Body of pancreas (tissue), 4 donors: ENCODE measurements around the gene MGME1. TPM values are rescaled to one million over a fixed set of nuclear protein-coding genes. Genes with fewer than 3 reads are reported as not detected.

Experiments used
- ATAC-seq: fragments of 150-250 bp; one replicate; pipeline ENCODE4 v1.9.1; 2016
- DNase-seq, 4 donors: peaks; one replicate each; pipeline ENCODE4 v3.0.0-alpha.2; 2019
- H3K27ac ChIP-seq, 4 donors: fragments of 200-600 bp; sonication (generic); 1 replicate in 3 of 4; 2 replicates in 1 of 4; pipeline versions ENCODE4 v1.5.1 to v1.6.1; 2016 to 2019; ENCODE audit warnings: mild to moderate bottlenecking in 1 of 4, mixed read lengths in 1 of 4, moderate library complexity in 1 of 4
- H3K27me3 ChIP-seq, 2 donors: fragments of 200-600 bp; sonication (generic); one replicate each; pipeline ENCODE4 v1.6.0; 2016; ENCODE audit warnings: mild to moderate bottlenecking in 1 of 2
- H3K36me3 ChIP-seq, 2 donors: fragments of 200-600 bp; sonication (generic); replicated peaks in 1 of 2; 2 replicates each; pipeline ENCODE4 v1.5.1; 2016; ENCODE audit warnings: low read depth in 2 of 2; ENCODE audit not compliant: insufficient read depth in 1 of 2
- H3K4me1 ChIP-seq: fragments of 200-600 bp; sonication (generic); one replicate; pipeline ENCODE4 v1.6.0; 2016
- H3K4me3 ChIP-seq, 2 donors: fragments of 200-600 bp; sonication (generic); 1 replicate in 1 of 2; 2 replicates in 1 of 2; pipeline ENCODE4 v1.5.1; 2016 to 2019
- H3K9me3 ChIP-seq, 3 donors: fragments of 200-600 bp; sonication (generic); 1 replicate in 2 of 3; 2 replicates in 1 of 3; pipeline ENCODE4 v1.5.1; 2016
- CTCF ChIP-seq, 7 experiments: fragments of 450-650 bp in 4 of 7; fragments of 200-600 bp in 3 of 7; sonication (generic) in 3 of 7; IDR thresholded peaks; one replicate each; pipeline ENCODE4 v1.5.1; 2016 to 2019; ENCODE audit warnings: antibody characterized with exemption in 7 of 7
- POLR2A ChIP-seq, 3 donors: fragments of 450-650 bp; IDR thresholded peaks; one replicate each; pipeline ENCODE4 v1.6.1; 2016; ENCODE audit warnings: antibody characterized with exemption in 3 of 3, mild to moderate bottlenecking in 2 of 3
- WGBS, 2 donors: methylation state at CpG; one replicate each; pipeline ENCODE4 v1.1.5; 2017; 5-methylcytosine and 5-hydroxymethylcytosine counted together
- intact Hi-C: fragments of 100-400 bp; cut with DNase I; formaldehyde crosslinking; loops from one replicate; pipeline ENCODE4 v1.15.1; 2023
- total RNA-seq, 2 donors: library from RNA; depleted of rRNA; stranded (reverse); fragments of >200 nt; gene quantifications; one replicate each; pipeline ENCODE4 v1.1.0, GENCODE V29; 2016

The MGME1 gene
- total RNA-seq, 2 donors from 2014 or later: 3.0 to 6.5 TPM

GRCh38 chr20:17992224-17992637 lies 23.4 kb downstream of the MGME1 start:
- TF ChIP-seq CTCF (IDR thresholded peaks at IDR 0.05): no peak
- TF ChIP-seq POLR2A (IDR thresholded peaks at IDR 0.05): no peak
- Histone ChIP-seq H3K27me3 (no peaks in the 10 kb centered on the region), H3K4me1 (peaks cover 3% of the 10 kb centered on the region), H3K4me3 (no peak overlapping the region), H3K36me3 (peaks cover 0 to 3% of the 10 kb centered on the region in 2 donors), H3K9me3 (no peaks in the 10 kb centered on the region), H3K27ac (no peak overlapping the region)
- intact Hi-C loops: loop anchor here (10.0 kb wide), 1 partner anchor 487 kb away; no protein-coding TSS in a partner anchor
- DNase-seq: no peak
- ATAC-seq: no peak
- WGBS, 2 donors: 76 to 83% methylated on average over 6 of the region's 6 CpGs

- Histone ChIP-seq H3K4me3 (no peak overlapping the region), H3K36me3 (peaks cover 0 to 3% of the 10 kb centered on the region in 2 donors), H3K27me3 (no peaks in the 10 kb centered on the region), H3K27ac (peak overlapping the region in 1 of 4 donors; percentile 21), H3K9me3 (no peaks in the 10 kb centered on the region), H3K4me1 (peaks cover 3% of the 10 kb centered on the region)
- DNase-seq (no peak), ATAC-seq (peak; percentile 69)
- intact Hi-C loops: loop anchor here (10.0 kb wide), 1 partner anchor 488 kb away; no protein-coding TSS in a partner anchor
- TF ChIP-seq CTCF (IDR thresholded peaks at IDR 0.05) (no peak), POLR2A (IDR thresholded peaks at IDR 0.05) (no peak)
- 58 to 60% methylated on average over 5 of the region's 5 CpGs for WGBS, 2 donors
Measured at GRCh38 chr20:17992847-17993513, 24.2 kb downstream of the MGME1 start.

- no peaks in the 10 kb centered on the region for H3K27me3 ChIP-seq
- H3K4me1 ChIP-seq: peaks cover 3% of the 10 kb centered on the region
- peaks cover 0 to 3% of the 10 kb centered on the region in 2 donors for H3K36me3 ChIP-seq
- no peak overlapping the region for H3K4me3 ChIP-seq
- intact Hi-C loops: loop anchor here (10.0 kb wide), 1 partner anchor 489 kb away; no protein-coding TSS in a partner anchor
- WGBS, 2 donors: 93 to 100% methylated on average over 3 of the region's 3 CpGs
- ATAC-seq (no peak), DNase-seq (no peak)
- peak overlapping the region in 1 of 4 donors; percentile 21 for H3K27ac ChIP-seq
- TF ChIP-seq CTCF (IDR thresholded peaks at IDR 0.05): no peak
- TF ChIP-seq POLR2A (IDR thresholded peaks at IDR 0.05): no peak
- no peaks in the 10 kb centered on the region for H3K9me3 ChIP-seq
Measured at GRCh38 chr20:17993546-17993945, 24.7 kb downstream of the MGME1 start.

- Histone ChIP-seq H3K4me1 (peaks cover 3% of the 10 kb centered on the region), H3K27ac (no peak overlapping the region), H3K9me3 (no peaks in the 10 kb centered on the region), H3K27me3 (no peaks in the 10 kb centered on the region), H3K36me3 (no peaks in the 10 kb centered on the region), H3K4me3 (no peak overlapping the region)
- peak; percentile 22 to 61 (median 56) for DNase-seq
- peak; percentile 73 for ATAC-seq
- TF ChIP-seq POLR2A (IDR thresholded peaks at IDR 0.05): no peak
- TF ChIP-seq CTCF (IDR thresholded peaks at IDR 0.05): peak; percentile 91 to 100 (median 96)
- intact Hi-C loops: loop anchor here (10.0 kb wide), 1 partner anchor 491 kb away; no protein-coding TSS in a partner anchor
- WGBS, 2 donors: 15 to 19% methylated on average over 16 of the region's 16 CpGs
Measured at GRCh38 chr20:17995967-17996819, 27.4 kb downstream of the MGME1 start.
